Loucy (cell line): ENCODE data around the gene COX10.

ENCODE experiments used
- H2AFZ ChIP-seq: fragments of 200-600 bp; sonication (generic); 2 replicates; pipeline ENCODE4 v1.6.0; 2016; ENCODE audit warnings: antibody characterized with exemption, mild to moderate bottlenecking, low read length, moderate library complexity
- H3F3A ChIP-seq: fragments of 200-600 bp; 2 replicates; pipeline ENCODE4 v1.6.0; 2016; ENCODE audit warnings: antibody characterized with exemption, low read depth, mild to moderate bottlenecking
- H3K27me3 ChIP-seq: fragments of 200-600 bp; sonication (generic); 2 replicates; pipeline ENCODE4 v1.6.1; 2014; ENCODE audit warnings: low read length, mild to moderate bottlenecking; ENCODE audit not compliant: insufficient read depth, poor library complexity, severe bottlenecking
- H3K36me3 ChIP-seq: fragments of 200-600 bp; sonication (generic); 2 replicates; pipeline ENCODE4 v1.6.1; 2016; ENCODE audit warnings: low read length; ENCODE audit not compliant: insufficient read depth
- H3K4me1 ChIP-seq: fragments of 200-600 bp; sonication (generic); 2 replicates; pipeline ENCODE4 v1.5.1; 2014; ENCODE audit warnings: low read length, mild to moderate bottlenecking; ENCODE audit not compliant: insufficient read depth, poor library complexity, severe bottlenecking
- H3K4me2 ChIP-seq: fragments of 200-600 bp; sonication (generic); 2 replicates; pipeline ENCODE4 v1.6.0; 2014; ENCODE audit warnings: antibody characterized with exemption, low read length, low read depth, mild to moderate bottlenecking; ENCODE audit not compliant: poor library complexity, severe bottlenecking
- H3K4me3 ChIP-seq: fragments of 200-600 bp; sonication (generic); 2 replicates; pipeline ENCODE4 v1.5.1; 2014; ENCODE audit warnings: low read length, mild to moderate bottlenecking, mixed read lengths; ENCODE audit not compliant: poor library complexity, severe bottlenecking
- H3K79me2 ChIP-seq: fragments of 200-600 bp; sonication (generic); 2 replicates; pipeline ENCODE4 v1.6.1; 2014; ENCODE audit warnings: low read length; ENCODE audit not compliant: insufficient read depth
- H3K9ac ChIP-seq: fragments of 200-600 bp; sonication (generic); 2 replicates; pipeline ENCODE4 v1.6.0; 2014; ENCODE audit warnings: mild to moderate bottlenecking, low read depth, low read length, moderate library complexity; ENCODE audit not compliant: poor library complexity, severe bottlenecking
- H3K9me2 ChIP-seq: fragments of 200-600 bp; sonication (generic); replicated peaks from 2 replicates; pipeline ENCODE4 v1.6.1; 2016; ENCODE audit warnings: low read depth, low read length, mixed read lengths
- H3K9me3 ChIP-seq: fragments of 200-600 bp; sonication (generic); 2 replicates; pipeline ENCODE4 v1.6.1; 2014; ENCODE audit warnings: mild to moderate bottlenecking, antibody characterized with exemption, low read length, low read depth; ENCODE audit not compliant: insufficient read depth
- H4K20me1 ChIP-seq: fragments of 200-600 bp; sonication (generic); 2 replicates; pipeline ENCODE4 v1.6.0; 2014; ENCODE audit warnings: antibody characterized with exemption, low read length, mild to moderate bottlenecking; ENCODE audit not compliant: insufficient read depth, poor library complexity, severe bottlenecking
- CTCF ChIP-seq: fragments of 200-600 bp; sonication (generic); conservative IDR thresholded peaks from 2 replicates; pipeline ENCODE4 v1.5.1; 2014; ENCODE audit warnings: mild to moderate bottlenecking, antibody characterized with exemption, low read length
- EZH2phosphoT487 ChIP-seq: fragments of 200-600 bp; IDR thresholded peaks from 2 replicates; pipeline ENCODE4 v1.6.1; 2018; ENCODE audit warnings: antibody characterized with exemption, mild to moderate bottlenecking, moderate library complexity, borderline replicate concordance

COX10 gene

GRCh38 chr17:14205380-14205779, 136.1 kb downstream of the COX10 start:
- H4K20me1 ChIP-seq, result peaks cover 31% of the 10 kb centered on the region
- no peaks in the 10 kb centered on the region for H3K4me1 ChIP-seq
- TF ChIP-seq EZH2phosphoT487 (no peak), CTCF (no peak)
- H3K9me3 ChIP-seq, result no peaks in the 10 kb centered on the region
- no peak overlapping the region for H2AFZ ChIP-seq
- no peak overlapping the region for H3K4me3 ChIP-seq
- H3K27me3 ChIP-seq, result peaks cover 18% of the 10 kb centered on the region
- peaks cover 5% of the 10 kb centered on the region; the same call in 1 of the 2 replicates for H3K36me3 ChIP-seq
- H3K79me2 ChIP-seq, result no peaks in the 10 kb centered on the region
- H3K9ac ChIP-seq, result no peak overlapping the region
- no peaks in the 10 kb centered on the region for H3K9me2 ChIP-seq
- H3K4me2 ChIP-seq, result no peak overlapping the region
- no peaks in the 10 kb centered on the region for H3F3A ChIP-seq

- no peak overlapping the region for H3K4me2 ChIP-seq
- no peak overlapping the region for H3K4me3 ChIP-seq
- no peak for TF ChIP-seq CTCF
- no peak for TF ChIP-seq EZH2phosphoT487
- H2AFZ ChIP-seq, result no peak overlapping the region
- H3F3A ChIP-seq, result no peaks in the 10 kb centered on the region
- peaks cover 18% of the 10 kb centered on the region for H3K27me3 ChIP-seq
- no peaks in the 10 kb centered on the region for H3K9me2 ChIP-seq
- H3K79me2 ChIP-seq, result no peaks in the 10 kb centered on the region
- no peaks in the 10 kb centered on the region for H3K4me1 ChIP-seq
- H4K20me1 ChIP-seq, result peaks cover 31% of the 10 kb centered on the region
- H3K36me3 ChIP-seq, result peaks cover 5% of the 10 kb centered on the region; the same call in 1 of the 2 replicates
- no peak overlapping the region for H3K9ac ChIP-seq
- H3K9me3 ChIP-seq, result no peaks in the 10 kb centered on the region
Measured at GRCh38 chr17:14205992-14206461, 136.7 kb downstream of the COX10 start.

GRCh38 chr17:14206891-14207290, 137.6 kb downstream of the COX10 start:
- Histone ChIP-seq H3K9me2 (no peaks in the 10 kb centered on the region), H3F3A (no peaks in the 10 kb centered on the region), H3K36me3 (peaks cover 5% of the 10 kb centered on the region; the same call in 1 of the 2 replicates), H2AFZ (no peak overlapping the region), H3K27me3 (peaks cover 18% of the 10 kb centered on the region), H3K4me2 (no peak overlapping the region), H3K79me2 (no peaks in the 10 kb centered on the region), H3K9me3 (no peaks in the 10 kb centered on the region), H3K4me3 (no peak overlapping the region), H4K20me1 (peaks cover 24% of the 10 kb centered on the region), H3K9ac (no peak overlapping the region), H3K4me1 (no peaks in the 10 kb centered on the region)
- no peak for TF ChIP-seq EZH2phosphoT487
- no peak for TF ChIP-seq CTCF
